ENCODE results near the gene HPCAL4. TPM values are rescaled to one million over a fixed set of nuclear protein-coding genes. Genes with fewer than 3 reads are reported as not detected.

The HPCAL4 gene
- total and polyA plus RNA-seq, 9 of the 15 experiments (the other 6 are each of a cell fraction or from before 2014, with no cell fraction given): 0.01 to 0.04 (median 0.04) TPM; not detected in 4

GRCh38 chr1:39721664-39722063, 30.4 kb upstream of the HPCAL4 start (continued):
- no peak for TF ChIP-seq ZNF239 (CRISPR knock-in tag; IDR thresholded peaks at IDR 0.05)
- TF ChIP-seq KLF6 (CRISPR knock-in tag; IDR thresholded peaks at IDR 0.05; ENCODE audit: borderline replicate concordance): no peak
- TF ChIP-seq ZNF41 (CRISPR knock-in tag; conservative IDR thresholded peaks at IDR 0.05): no peak
- no peak for TF ChIP-seq NR2C2 (CRISPR knock-in tag; IDR thresholded peaks at IDR 0.05)
- no peak for TF ChIP-seq NR2C2 (tag; IDR thresholded peaks at IDR 0.05)
- no peak for TF ChIP-seq ILK (tag; IDR thresholded peaks at IDR 0.05; ENCODE audit: borderline replicate concordance, low read depth)

- DNase-seq (ENCODE audit: extremely low read depth in 1 of 4, low spot score in 3 of 4): peak; percentile 48 to 76 (median 56)
- no peaks in the 10 kb centered on the region for H3K36me3 ChIP-seq (ENCODE audit: control insufficient read depth, insufficient read depth, low read length)
- H3K4me1 ChIP-seq (replicated peaks in 1 of 2; ENCODE audit: control insufficient read depth in 2 of 2, insufficient read depth in 2 of 2, low read length in 2 of 2): no peaks in the 10 kb centered on the region
- H3K27ac ChIP-seq (ENCODE audit: extremely low read depth, low read depth, low read length): no peak overlapping the region
- no peaks in the 10 kb centered on the region for H4K20me1 ChIP-seq (replicated peaks; ENCODE audit: control insufficient read depth, insufficient read depth, low read length)
- H3K79me2 ChIP-seq (ENCODE audit: control insufficient read depth, insufficient read depth, low read length): no peaks in the 10 kb centered on the region
- H3K4me2 ChIP-seq (ENCODE audit: insufficient read depth, low read length): no peak overlapping the region
- H3K9ac ChIP-seq (ENCODE audit: insufficient read depth in 1 of 2, low read depth in 2 of 2, low read length in 2 of 2): no peak overlapping the region
- peak; percentile 85 for ATAC-seq
- ChIA-PET POLR2A (interaction anchor here (0.6 to 1.2 kb wide), 4 partner anchors 8 to 146 kb away, joined by 3 to 4 read pairs (median 4); no protein-coding TSS in a partner anchor), CTCF (ENCODE audit: low intra/inter-chr PET ratio) (interaction anchor here (0.6 to 3.1 kb wide), 18 partner anchors 9 to 622 kb away, joined by 3 to 28 read pairs (median 5); partner anchors contain the start of gene NT5C1A)
- in situ Hi-C loops (cut with MboI) (loop anchor here (5.0 kb wide), 1 partner anchor 123 kb away; no protein-coding TSS in a partner anchor), intact Hi-C loops (cut with micrococcal nuclease) (loop anchor here (1.0 to 5.0 kb wide), 4 partner anchors 18 to 114 kb away; partner anchors contain the start of gene NT5C1A)
- H3K9me3 ChIP-seq (replicated peaks; ENCODE audit: control insufficient read depth, insufficient read depth, low read depth, low read length): no peaks in the 10 kb centered on the region
- peaks cover 3 to 4% of the 10 kb centered on the region in 2 experiments; a peak in 2 of 5 replicates for H3K27me3 ChIP-seq (ENCODE audit: control insufficient read depth in 2 of 2, insufficient read depth in 2 of 2, low read length in 2 of 2)
- 25% methylated on average over 7 of the region's 7 CpGs for WGBS (ENCODE audit: insufficient coverage, low coverage, missing lambda C conversion rate)
- peak; percentile 89 for FAIRE-seq
- H3K4me3 ChIP-seq: no peak overlapping the region
- 0 out of 2 replicates have a peak overlapping the region, but pooled peaks have one; percentile 32 for H2AFZ ChIP-seq (ENCODE audit: low read depth, low read length)
- no TSS peak for BruUV-seq (replicated peaks)
- no peaks in the 10 kb centered on the region for H3K9me1 ChIP-seq (ENCODE audit: control insufficient read depth, insufficient read depth, low read length)
- TF ChIP-seq ELF1 (tag; IDR thresholded peaks at IDR 0.05): peak; percentile 23; the same call in 1 of the 2 replicates
- peak; percentile 84 for TF ChIP-seq REST (IDR thresholded peaks at IDR 0.05; ENCODE audit: borderline replicate concordance)
- TF ChIP-seq REST (CRISPR knock-in tag; IDR thresholded peaks at IDR 0.05; ENCODE audit: low read depth): no peak
- TF ChIP-seq ZZZ3 (IDR thresholded peaks at IDR 0.05): 0 out of 2 replicates have a peak, but pooled peaks have one; percentile 49
- peak; percentile 93 to 97 for TF ChIP-seq RAD21 (CRISPR knock-in tag; conservative IDR thresholded peaks at IDR 0.05 in 1 of 2, IDR thresholded peaks at IDR 0.05 in 1 of 2)
Observed at GRCh38 chr1:39720094-39720999, 29.1 kb upstream of the HPCAL4 start.
